Neural progenitor cell (in vitro differentiated cells): ENCODE data around the gene SNX25.

Experiments
- CTCF ChIP-seq: fragments of 200-600 bp; sonication (generic); IDR thresholded peaks from 2 replicates; pipeline ENCODE4 v1.5.1; 2017; ENCODE audit warnings: antibody characterized with exemption, mild to moderate bottlenecking
- EZH2 ChIP-seq: fragments of 200-600 bp; sonication (generic); IDR thresholded peaks from 2 replicates; pipeline ENCODE4 v1.6.1; 2017; ENCODE audit warnings: antibody characterized with exemption, mild to moderate bottlenecking, moderate library complexity

GRCh38 chr4:185209031-185209851, at the start of gene SNX25:
- TF ChIP-seq EZH2 (no peak), CTCF (peak; percentile 37)
